A673 (cell line): ENCODE measurements around the gene PEX11G. TPM values are rescaled to one million over a fixed set of nuclear protein-coding genes. Genes with fewer than 3 reads are reported as not detected.

Experiments
- BruUV-seq: library from RNA; stranded (reverse); fragments of 400-500 nt; replicated peaks from 2 replicates; lab custom pipeline; 2021; lab: Mats Ljungman, UMichigan
- CTCF ChIA-PET: fragments of 300-600 bp; sonication (Branson Sonifier 250); formaldehyde crosslinking; loops from one replicate; lab custom pipeline; 2022; ENCODE audit warnings: antibody characterized with exemption; lab: Charles Lee
- POLR2A ChIA-PET: fragments of 300-600 bp; sonication (Branson Sonifier 250); formaldehyde crosslinking; loops from one replicate; lab custom pipeline; 2022; ENCODE audit warnings: antibody characterized with exemption; ENCODE audit not compliant: low non-redundant PET; lab: Charles Lee
- DNase-seq: peaks from one replicate; pipeline ENCODE4 v3.0.0-alpha.2; 2015; ENCODE audit warnings: low spot score
- H3K27ac ChIP-seq: fragments of 200-600 bp; sonication (generic); 2 replicates; pipeline ENCODE4 v1.5.1; 2016; ENCODE audit warnings: mixed run types, low read depth, mild to moderate bottlenecking, mixed read lengths, antibody characterized with exemption, low read length; ENCODE audit not compliant: poor library complexity, severe bottlenecking
- H3K27me3 ChIP-seq: fragments of 200-600 bp; sonication (generic); replicated peaks from 2 replicates; pipeline ENCODE4 v1.6.1; 2017; ENCODE audit warnings: mixed run types, low read depth, mild to moderate bottlenecking, mixed read lengths, antibody characterized with exemption, low read length; ENCODE audit not compliant: insufficient read depth, poor library complexity
- H3K36me3 ChIP-seq: fragments of 200-600 bp; sonication (generic); 2 replicates; pipeline ENCODE4 v1.6.1; 2016; ENCODE audit warnings: mixed run types, mild to moderate bottlenecking, mixed read lengths, antibody characterized with exemption, low read length; ENCODE audit not compliant: insufficient read depth, poor library complexity, severe bottlenecking
- H3K4me1 ChIP-seq: fragments of 200-600 bp; sonication (generic); 2 replicates; pipeline ENCODE4 v1.6.1; 2017; ENCODE audit warnings: mixed run types, mild to moderate bottlenecking, mixed read lengths, antibody characterized with exemption, low read length; ENCODE audit not compliant: insufficient read depth, poor library complexity, severe bottlenecking
- H3K4me3 ChIP-seq: fragments of 200-600 bp; sonication (generic); 2 replicates; pipeline ENCODE4 v1.5.1; 2016; ENCODE audit warnings: low read depth, mixed run types, mild to moderate bottlenecking, mixed read lengths, low read length; ENCODE audit not compliant: poor library complexity, severe bottlenecking
- H3K9me3 ChIP-seq: fragments of 200-600 bp; sonication (generic); 2 replicates; pipeline ENCODE4 v1.6.1; 2016; ENCODE audit warnings: mixed run types, low read depth, mild to moderate bottlenecking, mixed read lengths, antibody characterized with exemption, low read length; ENCODE audit not compliant: poor library complexity, severe bottlenecking
- CTCF ChIP-seq: fragments of 300-800, 200-600 bp; sonication (generic); conservative IDR thresholded peaks from 2 replicates; pipeline ENCODE4 v1.5.1; 2017; ENCODE audit warnings: low read depth, mild to moderate bottlenecking, antibody characterized with exemption, low read length, moderate library complexity, mixed read lengths
- EZH2 ChIP-seq: fragments of 200-600 bp; sonication (generic); IDR thresholded peaks from 2 replicates; pipeline ENCODE4 v1.6.1; 2017; ENCODE audit warnings: borderline replicate concordance, low read depth, mild to moderate bottlenecking, mixed read lengths, antibody characterized with exemption, low read length; ENCODE audit not compliant: poor library complexity, severe bottlenecking
- intact Hi-C: fragments of 100-400 bp; cut with micrococcal nuclease; formaldehyde crosslinking; loops from one replicate; pipeline ENCODE4 v1.10.0; 2022; ENCODE audit not compliant: unreplicated experiment
- total RNA-seq: library from RNA; stranded (reverse); gene quantifications from 2 replicates; pipeline ENCODE4 v1.2.3, GENCODE V29; 2021

Gene PEX11G
- total RNA-seq, 1 experiment from 2014 or later = 1.1 TPM

DNA sequence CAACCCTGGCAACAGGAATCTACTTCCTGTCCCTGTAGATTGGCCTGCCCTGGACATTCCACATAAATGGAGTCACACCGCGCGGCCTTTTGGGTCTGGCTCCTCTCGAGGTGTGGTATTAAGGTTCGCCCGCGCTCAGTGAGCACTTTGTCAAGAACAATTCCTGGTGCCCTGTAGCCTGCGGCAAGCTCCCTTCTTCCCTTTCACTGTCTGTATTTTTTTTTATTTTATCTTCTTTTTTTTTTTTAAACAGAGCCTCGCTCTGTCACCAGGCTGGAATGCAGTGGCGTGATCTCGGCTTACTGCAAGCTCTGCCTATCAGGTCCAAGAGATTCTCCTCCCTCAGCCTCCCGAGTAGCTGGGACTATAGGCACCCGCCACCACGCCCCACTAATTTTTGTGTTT is 28.3 kb downstream of the PEX11G start:
- H3K27ac ChIP-seq = no peak overlapping the region
- no peak for TF ChIP-seq CTCF
- TF ChIP-seq EZH2 = no peak
- no TSS peak for BruUV-seq
- intact Hi-C loops = no loop called here
- no peaks in the 10 kb centered on the region for H3K27me3 ChIP-seq
- ChIA-PET POLR2A (no interaction called here), CTCF (no interaction called here)
- H3K36me3 ChIP-seq = peaks cover 7% of the 10 kb centered on the region
- no peaks in the 10 kb centered on the region for H3K4me1 ChIP-seq
- no peaks in the 10 kb centered on the region for H3K9me3 ChIP-seq
- H3K4me3 ChIP-seq = no peak overlapping the region
- DNase-seq = no peak

DNA sequence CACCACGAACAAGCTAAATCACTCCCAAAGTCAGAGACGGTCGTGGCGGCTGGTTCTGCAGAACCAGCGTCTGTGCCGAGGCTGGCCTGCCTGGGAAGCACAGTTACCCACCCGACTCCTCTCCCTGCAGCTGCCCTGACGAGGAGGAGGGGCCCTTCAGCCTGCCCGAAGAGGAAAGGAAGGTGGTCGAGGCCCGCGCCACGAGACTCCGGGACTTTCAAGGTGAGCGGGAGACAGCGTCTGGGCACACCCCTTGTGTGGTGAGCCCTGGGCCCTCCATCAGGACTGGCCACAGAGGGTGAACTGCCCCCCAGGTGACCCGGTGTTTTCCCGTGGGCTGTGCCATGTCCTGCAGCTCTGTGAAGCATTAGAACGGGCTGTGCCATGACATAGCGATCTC is 29.1 kb downstream of the PEX11G start:
- Histone ChIP-seq H3K9me3 (no peaks in the 10 kb centered on the region), H3K4me3 (no peak overlapping the region), H3K27ac (no peak overlapping the region), H3K27me3 (no peaks in the 10 kb centered on the region), H3K4me1 (no peaks in the 10 kb centered on the region), H3K36me3 (peaks cover 7% of the 10 kb centered on the region)
- POLR2A ChIA-PET = no interaction called here
- BruUV-seq = no TSS peak
- CTCF ChIA-PET = no interaction called here
- no peak for TF ChIP-seq EZH2
- no peak for TF ChIP-seq CTCF
- DNase-seq = no peak
- intact Hi-C loops = no loop called here

- Histone ChIP-seq H3K27ac (no peak overlapping the region), H3K4me1 (no peaks in the 10 kb centered on the region), H3K36me3 (peaks cover 11% of the 10 kb centered on the region), H3K27me3 (no peaks in the 10 kb centered on the region), H3K4me3 (no peak overlapping the region), H3K9me3 (no peaks in the 10 kb centered on the region)
- POLR2A ChIA-PET = no interaction called here
- TF ChIP-seq CTCF (no peak), EZH2 (no peak)
- BruUV-seq = no TSS peak
- CTCF ChIA-PET = no interaction called here
- intact Hi-C loops = no loop called here
- no peak for DNase-seq
These were observed 30.2 kb downstream of the PEX11G start for GRCh38 chr19:7458675-7459074.
